Middle frontal gyrus (tissue), 1 donor: ENCODE results near the gene MS4A10.

ENCODE experiments used
- DNase-seq: peaks from one replicate; pipeline ENCODE4 v3.0.0-alpha.2; 2015; ENCODE audit warnings: low spot score; ENCODE audit errors: extremely low spot score

Gene MS4A10

GRCh38 chr11:60786811-60787567 lies 1.9 kb downstream of the MS4A10 start:
- no peak for DNase-seq

GRCh38 chr11:60788401-60789125 lies 3.4 kb downstream of the MS4A10 start:
- DNase-seq: no peak

- no peak for DNase-seq
Observed at GRCh38 chr11:60790726-60791125, 5.6 kb downstream of the MS4A10 start.

- DNase-seq: no peak
Observed at GRCh38 chr11:60791153-60791933, 6.2 kb downstream of the MS4A10 start.

- DNase-seq: no peak
Observed at GRCh38 chr11:60792521-60792920, 7.4 kb downstream of the MS4A10 start.

GRCh38 chr11:60795291-60795690 lies 10.2 kb downstream of the MS4A10 start:
- DNase-seq: no peak

- no peak for DNase-seq
Observed at GRCh38 chr11:60797846-60798630, 12.9 kb downstream of the MS4A10 start.

GRCh38 chr11:60798631-60799030 lies 13.5 kb downstream of the MS4A10 start:
- DNase-seq: no peak

- no peak for DNase-seq
Observed at GRCh38 chr11:60801194-60801593, 16.1 kb downstream of the MS4A10 start.

- DNase-seq: no peak
Observed at GRCh38 chr11:60803273-60803936, 18.3 kb downstream of the MS4A10 start.

- DNase-seq: no peak
Observed at GRCh38 chr11:60809249-60809648, 24.1 kb downstream of the MS4A10 start.

- DNase-seq: no peak
Observed at GRCh38 chr11:60809691-60810090, 24.6 kb downstream of the MS4A10 start.

- DNase-seq: no peak
Observed at GRCh38 chr11:60810151-60810550, 25.0 kb downstream of the MS4A10 start.

- no peak for DNase-seq
Observed at GRCh38 chr11:60810569-60810968, 25.4 kb downstream of the MS4A10 start.

- no peak for DNase-seq
Observed at GRCh38 chr11:60813324-60813723, 28.2 kb downstream of the MS4A10 start.

GRCh38 chr11:60814112-60814511 lies 29.0 kb downstream of the MS4A10 start:
- DNase-seq: no peak

GRCh38 chr11:60816590-60817157 lies 31.5 kb downstream of the MS4A10 start:
- DNase-seq: no peak

GRCh38 chr11:60818057-60818456 lies 32.9 kb downstream of the MS4A10 start:
- DNase-seq: no peak

- DNase-seq: no peak
Observed at GRCh38 chr11:60821827-60822599, 36.9 kb downstream of the MS4A10 start.
